HL-60 (cell line): ENCODE results near the gene ENDOU.
"Not testable (repeated sequence)": the region's sequence is repeated elsewhere in the genome, so short reads cannot be mapped to it uniquely, and the experiment has no call there.

Source experiments
- DNase-seq, 2 experiments: peaks; one replicate each; pipeline ENCODE4 v3.0.0-alpha.2; 2010 to 2020; ENCODE audit warnings: low read depth in 1 of 2, low spot score in 1 of 2
- H3K27ac ChIP-seq: fragments of 250-450 bp; sonication (Bioruptor Pico); replicated peaks from 2 replicates; pipeline ENCODE4 v1.5.1; 2020; ENCODE audit warnings: mild to moderate bottlenecking, moderate library complexity
- H3K27me3 ChIP-seq: fragments of 250-450 bp; sonication (Bioruptor Pico); 2 replicates; pipeline ENCODE4 v1.5.1; 2021; ENCODE audit warnings: mild to moderate bottlenecking, moderate library complexity; ENCODE audit not compliant: insufficient read depth, poor library complexity, severe bottlenecking
- H3K4me3 ChIP-seq: replicated peaks from 2 replicates; pipeline ENCODE4 v1.5.1; 2011; ENCODE audit warnings: mild to moderate bottlenecking, control low read depth, low read length; ENCODE audit not compliant: insufficient read depth
- CTCF ChIP-seq: IDR thresholded peaks from one replicate; pipeline ENCODE4 v1.5.1; 2011; ENCODE audit warnings: low read length, control low read depth, inconsistent platforms; ENCODE audit not compliant: insufficient read depth
- GABPA ChIP-seq: IDR thresholded peaks from 2 replicates; pipeline ENCODE4 v1.6.1; 2012; ENCODE audit warnings: low read depth
- POLR2AphosphoS5 ChIP-seq: IDR thresholded peaks from 2 replicates; pipeline ENCODE4 v1.6.1; 2012; ENCODE audit warnings: low read depth
- SPI1 ChIP-seq: IDR thresholded peaks from 2 replicates; pipeline ENCODE4 v1.6.1; 2012; ENCODE audit warnings: low read depth, mild to moderate bottlenecking, borderline replicate concordance
- TF ChIP-seq, protein P1 (sequence below): IDR thresholded peaks from 2 replicates; pipeline ENCODE4 v1.6.1; 2012; ENCODE audit warnings: low read depth; ENCODE audit not compliant: insufficient replicate concordance

Gene ENDOU

DNA sequence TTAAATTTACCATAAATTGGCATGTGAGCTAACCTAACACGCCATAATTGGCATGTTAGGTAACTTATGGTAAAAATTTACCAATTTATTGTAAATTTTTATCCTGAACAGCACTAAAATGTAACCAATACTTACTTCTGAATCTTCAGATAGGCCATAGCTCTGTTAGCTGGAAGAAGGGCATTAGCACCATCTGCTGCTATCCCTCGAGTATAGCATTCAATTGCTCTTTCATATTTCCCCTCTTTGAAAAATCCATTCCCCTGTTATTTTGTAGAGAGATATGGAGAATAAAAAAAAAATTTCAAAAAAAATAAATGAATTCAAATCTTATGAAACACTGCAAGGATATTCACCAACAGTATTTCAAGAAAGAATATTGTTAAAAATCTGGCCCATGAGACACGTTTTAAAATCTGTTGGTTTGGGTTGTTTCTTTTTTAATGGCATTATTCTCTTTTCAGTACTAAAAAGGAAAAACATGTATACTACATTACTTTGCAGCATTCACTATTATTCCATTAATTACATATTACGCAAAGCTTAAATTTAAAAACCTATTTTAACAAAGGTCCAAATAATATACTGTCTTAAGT lies 38.5 kb downstream of the ENDOU start:
- no peak overlapping the region for H3K4me3 ChIP-seq
- no peaks in the 10 kb centered on the region for H3K27me3 ChIP-seq
- TF ChIP-seq POLR2AphosphoS5 (no peak), SPI1 (no peak), CTCF (peak; percentile 20)
- DNase-seq, result peak in 1 of 2 experiments; percentile 28
- H3K27ac ChIP-seq, result no peak overlapping the region

- DNase-seq, result no peak
- Histone ChIP-seq H3K27me3 (no peaks in the 10 kb centered on the region), H3K27ac (no peak overlapping the region), H3K4me3 (no peak overlapping the region)
- TF ChIP-seq SPI1 (no peak), CTCF (no peak), GABPA (no peak), POLR2AphosphoS5 (no peak)
- TF ChIP-seq, protein P1, sequence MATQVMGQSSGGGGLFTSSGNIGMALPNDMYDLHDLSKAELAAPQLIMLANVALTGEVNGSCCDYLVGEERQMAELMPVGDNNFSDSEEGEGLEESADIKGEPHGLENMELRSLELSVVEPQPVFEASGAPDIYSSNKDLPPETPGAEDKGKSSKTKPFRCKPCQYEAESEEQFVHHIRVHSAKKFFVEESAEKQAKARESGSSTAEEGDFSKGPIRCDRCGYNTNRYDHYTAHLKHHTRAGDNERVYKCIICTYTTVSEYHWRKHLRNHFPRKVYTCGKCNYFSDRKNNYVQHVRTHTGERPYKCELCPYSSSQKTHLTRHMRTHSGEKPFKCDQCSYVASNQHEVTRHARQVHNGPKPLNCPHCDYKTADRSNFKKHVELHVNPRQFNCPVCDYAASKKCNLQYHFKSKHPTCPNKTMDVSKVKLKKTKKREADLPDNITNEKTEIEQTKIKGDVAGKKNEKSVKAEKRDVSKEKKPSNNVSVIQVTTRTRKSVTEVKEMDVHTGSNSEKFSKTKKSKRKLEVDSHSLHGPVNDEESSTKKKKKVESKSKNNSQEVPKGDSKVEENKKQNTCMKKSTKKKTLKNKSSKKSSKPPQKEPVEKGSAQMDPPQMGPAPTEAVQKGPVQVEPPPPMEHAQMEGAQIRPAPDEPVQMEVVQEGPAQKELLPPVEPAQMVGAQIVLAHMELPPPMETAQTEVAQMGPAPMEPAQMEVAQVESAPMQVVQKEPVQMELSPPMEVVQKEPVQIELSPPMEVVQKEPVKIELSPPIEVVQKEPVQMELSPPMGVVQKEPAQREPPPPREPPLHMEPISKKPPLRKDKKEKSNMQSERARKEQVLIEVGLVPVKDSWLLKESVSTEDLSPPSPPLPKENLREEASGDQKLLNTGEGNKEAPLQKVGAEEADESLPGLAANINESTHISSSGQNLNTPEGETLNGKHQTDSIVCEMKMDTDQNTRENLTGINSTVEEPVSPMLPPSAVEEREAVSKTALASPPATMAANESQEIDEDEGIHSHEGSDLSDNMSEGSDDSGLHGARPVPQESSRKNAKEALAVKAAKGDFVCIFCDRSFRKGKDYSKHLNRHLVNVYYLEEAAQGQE, result no peak
Measured at GRCh38 chr12:47679785-47680184, 45.5 kb downstream of the ENDOU start.

DNA sequence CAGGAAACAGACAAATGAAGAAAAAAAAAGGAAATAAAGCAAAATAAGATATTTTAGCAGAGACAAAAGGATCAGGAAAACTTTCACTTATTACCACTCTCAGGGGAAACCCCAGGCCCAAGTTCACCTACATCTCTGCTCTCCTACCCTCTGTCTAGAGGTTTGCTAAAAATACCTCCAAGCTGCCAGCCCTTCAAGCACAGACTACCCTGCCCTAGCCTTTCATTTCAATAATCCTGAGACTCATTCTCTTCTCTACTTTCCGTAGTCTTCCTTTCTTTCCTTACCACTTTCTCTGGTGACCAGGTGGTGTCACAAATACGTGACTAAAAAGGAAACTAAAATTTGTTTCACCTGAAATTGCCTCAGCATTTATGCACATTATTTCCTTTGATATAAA lies 53.2 kb downstream of the ENDOU start:
- TF ChIP-seq GABPA, result no peak
- TF ChIP-seq, protein P1, result no peak
- no peak for TF ChIP-seq POLR2AphosphoS5
- TF ChIP-seq SPI1, result no peak
- no peak for TF ChIP-seq CTCF
- no peak overlapping the region for H3K27ac ChIP-seq
- no peaks in the 10 kb centered on the region for H3K27me3 ChIP-seq
- no peak for DNase-seq
- no peak overlapping the region for H3K4me3 ChIP-seq

GRCh38 chr12:47667935-47668334 lies 57.4 kb downstream of the ENDOU start:
- not testable (repeated sequence) for H3K4me3 ChIP-seq, DNase-seq, H3K27ac ChIP-seq, H3K27me3 ChIP-seq
